ENCODE results near the gene FKBP14. TPM values are rescaled to one million over a fixed set of nuclear protein-coding genes. Genes with fewer than 3 reads are reported as not detected.

FKBP14 gene
- total and polyA plus RNA-seq, 2 of the 8 experiments (the other 6 are each of a cell fraction or from before 2014, with no cell fraction given) = 3.2 to 20.7 TPM

DNA sequence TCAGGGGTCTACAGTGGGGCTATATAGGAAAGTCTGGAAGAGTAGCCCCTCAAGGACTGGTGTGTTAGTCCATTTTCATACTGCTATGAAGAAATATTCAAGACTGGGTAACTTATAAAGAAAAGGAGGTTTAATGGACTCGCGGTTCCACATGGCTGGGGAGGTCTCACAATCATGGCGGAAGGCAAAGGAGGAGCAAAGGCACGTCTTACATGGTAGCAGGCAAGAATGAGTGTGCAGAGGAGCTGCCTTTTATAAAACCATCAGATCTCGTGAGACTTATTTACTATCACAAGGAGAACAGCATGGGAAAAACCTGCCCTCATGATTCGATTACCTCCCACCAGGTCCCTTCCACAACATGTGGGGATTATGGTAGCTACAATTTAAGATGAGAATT, 3.0 kb downstream of the FKBP14 start:
- TF ChIP-seq HDAC2 (IDR thresholded peaks at IDR 0.05; ENCODE audit: borderline replicate concordance in 1 of 2, low read depth in 2 of 2, low read length in 2 of 2) = no peak
- no peak for TF ChIP-seq CHD1 (IDR thresholded peaks at IDR 0.05; ENCODE audit: low read depth, low read length)
- TF ChIP-seq, protein P1, sequence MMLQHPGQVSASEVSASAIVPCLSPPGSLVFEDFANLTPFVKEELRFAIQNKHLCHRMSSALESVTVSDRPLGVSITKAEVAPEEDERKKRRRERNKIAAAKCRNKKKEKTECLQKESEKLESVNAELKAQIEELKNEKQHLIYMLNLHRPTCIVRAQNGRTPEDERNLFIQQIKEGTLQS (IDR thresholded peaks at IDR 0.05; ENCODE audit: insufficient read depth, low read depth, low read length) = no peak
- no peak for TF ChIP-seq KDM5A (IDR thresholded peaks at IDR 0.05; ENCODE audit: low read length)
- Histone ChIP-seq H4K8ac (ENCODE audit: extremely low read depth, insufficient read depth, low read length) (no peak overlapping the region), H4K91ac (replicated peaks; ENCODE audit: insufficient read length, low read length) (no peak overlapping the region), H3K23me2 (ENCODE audit: low read depth, low read length) (peaks cover 11% of the 10 kb centered on the region), H3K79me2 (ENCODE audit: control insufficient read depth in 1 of 2, insufficient read depth in 2 of 2, low read length in 2 of 2) (peaks cover 0 to 35% of the 10 kb centered on the region in 2 experiments; a peak in 2 of 4 replicates), H3K23ac (ENCODE audit: insufficient read length) (no peak overlapping the region), H3K79me1 (ENCODE audit: low read depth, low read length) (no peaks in the 10 kb centered on the region), H3K27ac (ENCODE audit: low read depth, low read length) (no peak overlapping the region), H4K20me1 (replicated peaks in 1 of 2; ENCODE audit: control insufficient read depth in 1 of 2, insufficient read depth in 2 of 2, low read length in 2 of 2) (peaks cover 0 to 2% of the 10 kb centered on the region in 2 experiments), H3K4me3 (ENCODE audit: extremely low read depth in 1 of 4, insufficient read depth in 2 of 4, low read depth in 3 of 4, low read length in 4 of 4) (no peak overlapping the region), H3K14ac (ENCODE audit: insufficient read length) (no peak overlapping the region), H2BK12ac (ENCODE audit: low read depth, low read length) (no peak overlapping the region), H3K4ac (replicated peaks; ENCODE audit: insufficient read length, low read depth, low read length) (no peak overlapping the region), H2BK5ac (ENCODE audit: low read depth, low read length) (no peak overlapping the region), H2AFZ (ENCODE audit: low read length) (no peak overlapping the region), H2BK20ac (ENCODE audit: low read length) (no peak overlapping the region), H3K9ac (replicated peaks in 1 of 4; ENCODE audit: extremely low read depth in 1 of 4, low read depth in 3 of 4, low read length in 3 of 4) (no peak overlapping the region), H3K27me3 (replicated peaks in 1 of 4; ENCODE audit: control insufficient read depth in 3 of 4, extremely low read depth in 1 of 4, insufficient read depth in 3 of 4, low read length in 3 of 4) (no peaks in the 10 kb centered on the region), H3K9me3 (ENCODE audit: insufficient read depth in 2 of 2, low read depth in 1 of 2, low read length in 1 of 2) (no peaks in the 10 kb centered on the region), H3K4me1 (replicated peaks in 1 of 4; ENCODE audit: control insufficient read depth in 3 of 4, insufficient read depth in 4 of 4, low read length in 3 of 4) (peaks cover 0 to 4% (median 1%) of the 10 kb centered on the region in 4 experiments; a peak in 1 of 7 replicates), H2AK5ac (ENCODE audit: low read depth, low read length) (no peak overlapping the region), H3K18ac (ENCODE audit: extremely low read depth, low read length) (no peak overlapping the region), H3K36me3 (ENCODE audit: control insufficient read depth in 2 of 4, insufficient read depth in 4 of 4, low read length in 3 of 4) (peaks cover 0 to 3% (median 0%) of the 10 kb centered on the region in 4 experiments; a peak in 1 of 8 replicates), H2BK120ac (replicated peaks; ENCODE audit: low read depth, low read length) (no peak overlapping the region), H2BK15ac (ENCODE audit: low read length) (no peak overlapping the region), H3K4me2 (ENCODE audit: insufficient read depth in 1 of 2, low read depth in 2 of 2, low read length in 2 of 2) (no peak overlapping the region; a peak in 1 of 4 replicates), H4K5ac (ENCODE audit: insufficient read length, low read depth, low read length) (no peak overlapping the region), H3K56ac (replicated peaks; ENCODE audit: insufficient read length, low read depth, low read length) (no peak overlapping the region)
- 88% methylated on average over 6 of the region's 6 CpGs; no CpG with 5 or more reads in 1 of the 2 experiments for WGBS, 2 experiments (ENCODE audit: extremely low coverage in 1 of 2, insufficient coverage in 1 of 2, insufficient read length in 1 of 2, insufficient replicate concordance in 2 of 2, low coverage in 1 of 2, low lambda C conversion rate in 2 of 2, missing lambda C conversion rate in 1 of 2)
- ChIA-PET POLR2A (ENCODE audit: partially characterized antibody) (no interaction called here), CTCF (ENCODE audit: partially characterized antibody) (interaction anchor here (0.6 kb wide), 1 partner anchor 98 kb away, joined by 4 read pairs; no protein-coding TSS in a partner anchor)
- DNase-seq (ENCODE audit: low read depth in 1 of 2, low spot score in 2 of 2) (no peak), FAIRE-seq (no peak)

Data from H1 (cell line).